GM23338 (cell line): Measurements from ENCODE around the gene FHL2. TPM values are rescaled to one million over a fixed set of nuclear protein-coding genes. Genes with fewer than 3 reads are reported as not detected.

Experiments used
- ATAC-seq: fragments of 200-7000 bp; cut with Tn5 transposase; 3 replicates; pipeline ENCODE4 v1.9.1; 2020
- DNase-seq: peaks from one replicate; pipeline ENCODE4 v3.0.0-alpha.2; 2015; ENCODE audit warnings: low spot score
- H2AFZ ChIP-seq: fragments of 200-600 bp; sonication (generic); 2 replicates; pipeline ENCODE4 v1.8.0; 2016; ENCODE audit warnings: antibody characterized with exemption, mild to moderate bottlenecking, moderate library complexity
- H3F3A ChIP-seq: fragments of 200-600 bp; sonication (generic); replicated peaks from 2 replicates; pipeline ENCODE4 v1.8.0; 2017; ENCODE audit warnings: antibody characterized with exemption, mixed run types, low read depth
- H3K27ac ChIP-seq: fragments of 200-600 bp; sonication (generic); 2 replicates; pipeline ENCODE4 v1.6.1; 2016; ENCODE audit warnings: low read depth
- H3K27me3 ChIP-seq: fragments of 200-600 bp; sonication (generic); 2 replicates; pipeline ENCODE4 v1.8.0; 2016; ENCODE audit warnings: mild to moderate bottlenecking, mixed run types, moderate library complexity; ENCODE audit not compliant: insufficient read depth
- H3K36me3 ChIP-seq: fragments of 200-600 bp; sonication (generic); 2 replicates; pipeline ENCODE4 v1.8.0; 2016; ENCODE audit warnings: mild to moderate bottlenecking; ENCODE audit not compliant: insufficient read depth
- H3K4me1 ChIP-seq: fragments of 200-600 bp; sonication (generic); 2 replicates; pipeline ENCODE4 v1.8.0; 2016; ENCODE audit warnings: mild to moderate bottlenecking, moderate library complexity; ENCODE audit not compliant: insufficient read depth
- H3K4me2 ChIP-seq: fragments of 200-600 bp; sonication (generic); 2 replicates; pipeline ENCODE4 v1.7.1; 2017; ENCODE audit warnings: mixed run types
- H3K4me3 ChIP-seq: fragments of 200-600 bp; sonication (generic); 2 replicates; pipeline ENCODE4 v1.6.1; 2016; ENCODE audit warnings: mixed run types
- H3K79me2 ChIP-seq: fragments of 200-600 bp; sonication (generic); replicated peaks from 2 replicates; pipeline ENCODE4 v1.8.0; 2017; ENCODE audit warnings: mild to moderate bottlenecking; ENCODE audit not compliant: insufficient read depth
- H3K9me2 ChIP-seq: fragments of 200-600 bp; sonication (generic); 2 replicates; pipeline ENCODE4 v1.8.0; 2017; ENCODE audit not compliant: insufficient read depth
- H4K20me1 ChIP-seq: fragments of 200-600 bp; sonication (generic); replicated peaks from 2 replicates; pipeline ENCODE4 v1.8.0; 2017; ENCODE audit warnings: mild to moderate bottlenecking; ENCODE audit not compliant: insufficient read depth
- H3K27ac Mint-ChIP-seq: 2 replicates; pipeline ENCODE4 v1.8.0; 2020; ENCODE audit warnings: inconsistent platforms, mild to moderate bottlenecking, moderate library complexity, mixed read lengths
- H3K27me3 Mint-ChIP-seq: 3 replicates; pipeline ENCODE4 v1.8.0; 2022; ENCODE audit warnings: low read depth, mild to moderate bottlenecking, moderate library complexity, mixed read lengths, inconsistent platforms; ENCODE audit not compliant: insufficient read depth, poor library complexity
- H3K36me3 Mint-ChIP-seq: 3 replicates; pipeline ENCODE4 v1.8.0; 2021; ENCODE audit warnings: low read depth, mild to moderate bottlenecking, inconsistent platforms, moderate library complexity, mixed read lengths
- H3K4me1 Mint-ChIP-seq: 3 replicates; pipeline ENCODE4 v1.8.0; 2020; ENCODE audit warnings: mild to moderate bottlenecking, inconsistent platforms, mixed read lengths
- H3K4me3 Mint-ChIP-seq: 3 replicates; pipeline ENCODE4 v1.8.0; 2021; ENCODE audit warnings: moderate library complexity, mild to moderate bottlenecking, inconsistent platforms, mixed read lengths
- H3K9me3 Mint-ChIP-seq: 3 replicates; pipeline ENCODE4 v1.8.0; 2020; ENCODE audit warnings: moderate library complexity, mild to moderate bottlenecking, inconsistent platforms, mixed read lengths
- ETS1 ChIP-seq: IDR thresholded peaks from 2 replicates; pipeline ENCODE4 v1.6.1; 2016; ENCODE audit warnings: antibody characterized with exemption
- EZH2 ChIP-seq: fragments of 200-600 bp; sonication (generic); IDR thresholded peaks from one replicate; pipeline ENCODE4 v1.8.0; 2017; ENCODE audit warnings: antibody characterized with exemption, mild to moderate bottlenecking, low read depth; ENCODE audit not compliant: unreplicated experiment
- JUNB ChIP-seq: IDR thresholded peaks from one replicate; pipeline ENCODE4 v1.6.1; 2016; ENCODE audit warnings: antibody characterized with exemption; ENCODE audit not compliant: unreplicated experiment
- ZNF331 ChIP-seq: fragments of 250-450 bp; sonication (Bioruptor Pico); IDR thresholded peaks from 2 replicates; pipeline ENCODE4 v1.5.0; 2020; ENCODE audit warnings: low read depth, mild to moderate bottlenecking, moderate library complexity
- ZNF462 ChIP-seq: fragments of 250-450 bp; sonication (Bioruptor Pico); IDR thresholded peaks from 2 replicates; pipeline ENCODE4 v1.5.0; 2020; ENCODE audit warnings: mild to moderate bottlenecking, moderate library complexity
- polyA plus RNA-seq: library from polyadenylated mRNA; unstranded; fragments of >200 nt; fragmentation: Nextera tagmentation; extraction: Ambion mirVana; gene quantifications from 2 replicates; pipeline ENCODE4 v1.2.1, GENCODE V29; 2016
- total RNA-seq: library from RNA; depleted of rRNA; stranded (reverse); fragments of >200 nt; shearing (Covaris generic); gene quantifications from 2 replicates; pipeline ENCODE4 v1.2.3, GENCODE V29; 2014

FHL2 gene
- total and polyA plus RNA-seq, 2 experiments from 2014 or later: 29.0 to 30.9 TPM

- TF ChIP-seq ZNF462 (CRISPR knock-in tag): no peak
- no peak for TF ChIP-seq ZNF331
- no peak for TF ChIP-seq EZH2
- no peak for TF ChIP-seq ETS1
These were observed 37.6 kb downstream of the FHL2 start (continued) for GRCh38 chr2:105361102-105361889.

- H2AFZ ChIP-seq: no peak overlapping the region
- H3K4me3 ChIP-seq: no peak overlapping the region
- no peak overlapping the region for H3K27ac ChIP-seq
- H3K27me3 ChIP-seq: no peaks in the 10 kb centered on the region
- no peak overlapping the region for H3K4me3 Mint-ChIP-seq
- no peak for ATAC-seq
- no peaks in the 10 kb centered on the region for H3K9me2 ChIP-seq
- no peak overlapping the region for H3K4me2 ChIP-seq
- H3K4me1 ChIP-seq: no peaks in the 10 kb centered on the region
- no peaks in the 10 kb centered on the region for H3K27me3 Mint-ChIP-seq
- H3K36me3 Mint-ChIP-seq: peaks cover 28% of the 10 kb centered on the region
- peaks cover 9% of the 10 kb centered on the region; the same call in 1 of the 2 replicates for H4K20me1 ChIP-seq
- H3K27ac Mint-ChIP-seq: no peak overlapping the region
- H3K79me2 ChIP-seq: no peaks in the 10 kb centered on the region
- H3K9me3 Mint-ChIP-seq: no peaks in the 10 kb centered on the region
- no peak for DNase-seq
- H3F3A ChIP-seq: no peaks in the 10 kb centered on the region
- peaks cover 3% of the 10 kb centered on the region; the same call in 1 of the 2 replicates for H3K36me3 ChIP-seq
- no peaks in the 10 kb centered on the region for H3K4me1 Mint-ChIP-seq
- TF ChIP-seq JUNB: no peak
- TF ChIP-seq ZNF462 (CRISPR knock-in tag): no peak
- TF ChIP-seq ETS1: no peak
These were observed 40.3 kb downstream of the FHL2 start for GRCh38 chr2:105358593-105358992.
